ENCODE results near the gene ERCC8.
"Not testable (repeated sequence)": the region's sequence is repeated elsewhere in the genome, so short reads cannot be mapped to it uniquely, and the experiment has no call there.

The ERCC8 gene

GRCh38 chr5:60916646-60917045 lies 28.2 kb downstream of the ERCC8 start:
- no peak for DNase-seq (ENCODE audit: low read depth)

- DNase-seq (ENCODE audit: low read depth) = no peak
These were observed 41.5 kb downstream of the ERCC8 start for GRCh38 chr5:60903356-60903755.

- DNase-seq (ENCODE audit: low read depth) = no peak
These were observed 47.9 kb downstream of the ERCC8 start for GRCh38 chr5:60896991-60897390.

- DNase-seq (ENCODE audit: low read depth) = no peak
These were observed 51.3 kb downstream of the ERCC8 start for GRCh38 chr5:60893521-60893920.

- no peak for DNase-seq (ENCODE audit: low read depth)
These were observed 53.2 kb downstream of the ERCC8 start for GRCh38 chr5:60891667-60892066.

- no peak for DNase-seq (ENCODE audit: low read depth)
These were observed 56.4 kb downstream of the ERCC8 start for GRCh38 chr5:60888359-60889061.

GRCh38 chr5:60887746-60888145 lies 57.1 kb downstream of the ERCC8 start:
- DNase-seq (ENCODE audit: low read depth) = no peak

GRCh38 chr5:60887096-60887495 lies 57.8 kb downstream of the ERCC8 start:
- no peak for DNase-seq (ENCODE audit: low read depth)

GRCh38 chr5:60886158-60886557 lies 58.7 kb downstream of the ERCC8 start:
- DNase-seq (ENCODE audit: low read depth) = no peak

- no peak for DNase-seq (ENCODE audit: low read depth)
These were observed 61.6 kb downstream of the ERCC8 start for GRCh38 chr5:60883229-60883628.

GRCh38 chr5:60872892-60873291 lies 72.0 kb downstream of the ERCC8 start:
- DNase-seq (ENCODE audit: low read depth) = no peak

GRCh38 chr5:60870857-60871256 lies 74.0 kb downstream of the ERCC8 start:
- DNase-seq (ENCODE audit: low read depth) = no peak

- not testable (repeated sequence) for DNase-seq (ENCODE audit: low read depth)
These were observed 84.3 kb downstream of the ERCC8 start for GRCh38 chr5:60860572-60860971.

GRCh38 chr5:60856066-60856465 lies 88.8 kb downstream of the ERCC8 start:
- no peak for DNase-seq (ENCODE audit: low read depth)

GRCh38 chr5:60852940-60853339 lies 91.9 kb downstream of the ERCC8 start:
- no peak for DNase-seq (ENCODE audit: low read depth)

GRCh38 chr5:60852317-60852716 lies 92.6 kb downstream of the ERCC8 start:
- DNase-seq (ENCODE audit: low read depth) = no peak

- DNase-seq (ENCODE audit: low read depth) = no peak
These were observed 93.2 kb downstream of the ERCC8 start for GRCh38 chr5:60851626-60852025.

GRCh38 chr5:60846298-60846697 lies 98.6 kb downstream of the ERCC8 start:
- no peak for DNase-seq (ENCODE audit: low read depth)

GRCh38 chr5:60843936-60844905 lies 100.6 kb downstream of the ERCC8 start, which contains the start of gene ELOVL7:
ELOVL7 (minus strand) TSS chr5:60844269; CDS start chr5:60787397, 56,872 bp downstream.
- DNase-seq (ENCODE audit: low read depth) = peak; percentile 7

GRCh38 chr5:60843386-60843935 lies 101.4 kb downstream of the ERCC8 start:
- no peak for DNase-seq (ENCODE audit: low read depth)

GRCh38 chr5:60842871-60843385 lies 101.9 kb downstream of the ERCC8 start:
- DNase-seq (ENCODE audit: low read depth) = no peak

- no peak for DNase-seq (ENCODE audit: low read depth)
These were observed 103.5 kb downstream of the ERCC8 start for GRCh38 chr5:60841361-60841760.

GRCh38 chr5:60836131-60836530 lies 108.7 kb downstream of the ERCC8 start:
- no peak for DNase-seq (ENCODE audit: low read depth)

Data from stimulated activated CD8-positive, alpha-beta memory T cell treated with anti-CD3 and anti-CD28 coated beads, Interleukin-12 subunit alpha, Interleukin-12 subunit beta, amount 100 ng/mL, for 4 hours (primary cell).